ENCODE data around the gene AGAP3.

AGAP3 gene

GRCh38 chr7:151057989-151058780 is 28.1 kb upstream of the AGAP3 start:
- peak; percentile 100 for DNase-seq

- no peak for DNase-seq
Measured at GRCh38 chr7:151058781-151059366, 27.4 kb upstream of the AGAP3 start.

- DNase-seq = peak; percentile 83
Measured at GRCh38 chr7:151059367-151060112, 26.7 kb upstream of the AGAP3 start, which contains the start of gene SLC4A2. Gene SLC4A2, plus strand, starts transcription at chr7:151059589. Its CDS starts 2,399 bp downstream, at chr7:151061988.

- DNase-seq = no peak
Measured at GRCh38 chr7:151060113-151060415, 26.2 kb upstream of the AGAP3 start.

GRCh38 chr7:151060416-151061212 is 25.7 kb upstream of the AGAP3 start:
- peak; percentile 52 for DNase-seq

GRCh38 chr7:151061213-151062110 is 24.8 kb upstream of the AGAP3 start:
- DNase-seq = peak; percentile 56

GRCh38 chr7:151062111-151062398 is 24.2 kb upstream of the AGAP3 start:
- no peak for DNase-seq

GRCh38 chr7:151062399-151063211 is 23.7 kb upstream of the AGAP3 start:
- DNase-seq = no peak

- no peak for DNase-seq
Measured at GRCh38 chr7:151063212-151063561, 23.1 kb upstream of the AGAP3 start.

GRCh38 chr7:151064454-151064853 is 21.8 kb upstream of the AGAP3 start:
- no peak for DNase-seq

GRCh38 chr7:151064993-151065392 is 21.3 kb upstream of the AGAP3 start:
- no peak for DNase-seq

GRCh38 chr7:151065516-151065915 is 20.8 kb upstream of the AGAP3 start:
- no peak for DNase-seq

- no peak for DNase-seq
Measured at GRCh38 chr7:151066273-151066974, 19.9 kb upstream of the AGAP3 start.

- DNase-seq = no peak
Measured at GRCh38 chr7:151068069-151068773, 18.1 kb upstream of the AGAP3 start.

GRCh38 chr7:151069841-151070573 is 16.3 kb upstream of the AGAP3 start:
- DNase-seq = no peak

GRCh38 chr7:151070574-151070960 is 15.7 kb upstream of the AGAP3 start:
- no peak for DNase-seq

- no peak for DNase-seq
Measured at GRCh38 chr7:151071032-151071866, 15.0 kb upstream of the AGAP3 start.

GRCh38 chr7:151073990-151074389 is 12.3 kb upstream of the AGAP3 start:
- no peak for DNase-seq
